ENCODE data around the gene ARHGAP32.

ARHGAP32 gene

DNA sequence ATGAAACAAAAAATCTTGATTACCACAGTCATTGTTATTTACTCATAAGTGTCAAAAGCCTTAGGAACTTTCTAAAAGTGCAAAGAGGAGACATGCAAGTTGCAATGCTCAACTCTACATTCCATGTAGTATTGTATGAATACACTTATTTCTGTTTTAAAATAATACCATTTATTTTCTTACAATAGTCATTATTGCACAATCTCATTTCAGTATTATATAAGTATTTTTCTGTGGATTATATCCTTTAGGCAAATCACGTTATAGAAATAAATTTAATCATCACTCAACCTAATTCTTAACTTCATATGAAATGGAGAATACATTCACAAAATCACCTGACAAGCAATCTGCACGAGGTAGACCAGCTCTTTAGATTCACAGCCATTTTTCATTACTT lies 98.8 kb downstream of the ARHGAP32 start:
- TF ChIP-seq, protein P1, sequence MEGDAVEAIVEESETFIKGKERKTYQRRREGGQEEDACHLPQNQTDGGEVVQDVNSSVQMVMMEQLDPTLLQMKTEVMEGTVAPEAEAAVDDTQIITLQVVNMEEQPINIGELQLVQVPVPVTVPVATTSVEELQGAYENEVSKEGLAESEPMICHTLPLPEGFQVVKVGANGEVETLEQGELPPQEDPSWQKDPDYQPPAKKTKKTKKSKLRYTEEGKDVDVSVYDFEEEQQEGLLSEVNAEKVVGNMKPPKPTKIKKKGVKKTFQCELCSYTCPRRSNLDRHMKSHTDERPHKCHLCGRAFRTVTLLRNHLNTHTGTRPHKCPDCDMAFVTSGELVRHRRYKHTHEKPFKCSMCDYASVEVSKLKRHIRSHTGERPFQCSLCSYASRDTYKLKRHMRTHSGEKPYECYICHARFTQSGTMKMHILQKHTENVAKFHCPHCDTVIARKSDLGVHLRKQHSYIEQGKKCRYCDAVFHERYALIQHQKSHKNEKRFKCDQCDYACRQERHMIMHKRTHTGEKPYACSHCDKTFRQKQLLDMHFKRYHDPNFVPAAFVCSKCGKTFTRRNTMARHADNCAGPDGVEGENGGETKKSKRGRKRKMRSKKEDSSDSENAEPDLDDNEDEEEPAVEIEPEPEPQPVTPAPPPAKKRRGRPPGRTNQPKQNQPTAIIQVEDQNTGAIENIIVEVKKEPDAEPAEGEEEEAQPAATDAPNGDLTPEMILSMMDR (IDR thresholded peaks at IDR 0.05; ENCODE audit: low read depth, low read length), result no peak
- H3K4me3 ChIP-seq (replicated peaks in 1 of 2; ENCODE audit: low read depth in 2 of 2, low read length in 2 of 2), result no peak overlapping the region
- no peak for DNase-seq (ENCODE audit: low read depth in 2 of 2)

DNA sequence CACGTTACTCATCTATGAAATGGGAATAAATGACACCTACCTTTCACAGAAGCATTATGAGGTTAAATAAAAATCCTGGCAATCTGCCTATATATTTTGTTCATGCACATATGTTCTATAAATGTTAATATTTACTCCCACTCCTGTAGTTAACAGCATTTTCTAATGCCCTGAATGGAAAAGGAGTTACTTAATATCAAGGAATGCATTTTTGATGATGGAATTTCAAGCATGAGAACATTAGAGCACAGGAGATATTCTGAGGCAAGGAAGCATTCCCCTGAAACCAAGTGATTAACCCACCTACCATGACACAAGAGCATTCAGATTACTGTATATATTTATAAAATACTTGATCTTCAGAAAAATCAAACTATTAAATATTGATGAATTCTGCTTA lies 102.1 kb downstream of the ARHGAP32 start:
- peak; percentile 45 to 62 for DNase-seq (ENCODE audit: low read depth in 2 of 2)
- no peak overlapping the region for H3K4me3 ChIP-seq (replicated peaks in 1 of 2; ENCODE audit: low read depth in 2 of 2, low read length in 2 of 2)
- TF ChIP-seq, protein P1 (IDR thresholded peaks at IDR 0.05; ENCODE audit: low read depth, low read length), result no peak

DNA sequence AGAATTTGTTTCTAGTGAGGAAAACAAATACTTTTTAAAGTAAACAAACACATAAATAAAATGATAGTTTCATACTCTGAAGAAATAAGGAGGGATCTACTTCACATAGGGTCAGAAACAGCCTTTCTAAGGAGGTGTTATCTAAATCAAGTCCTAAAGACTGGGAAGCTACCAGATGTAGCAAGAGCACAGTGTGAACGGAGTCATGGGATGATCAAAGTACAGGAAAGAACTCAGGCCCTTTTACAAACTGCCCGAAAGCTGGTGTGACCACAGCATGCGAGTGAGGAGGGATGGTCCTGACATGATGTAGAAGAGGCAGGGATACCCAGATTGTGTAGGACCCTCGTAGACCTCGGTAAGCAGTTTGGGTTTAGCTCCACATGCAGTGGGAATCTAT lies 102.8 kb downstream of the ARHGAP32 start:
- no peak for DNase-seq (ENCODE audit: low read depth in 2 of 2)
- TF ChIP-seq, protein P1 (IDR thresholded peaks at IDR 0.05; ENCODE audit: low read depth, low read length), result no peak
- no peak overlapping the region for H3K4me3 ChIP-seq (replicated peaks in 1 of 2; ENCODE audit: low read depth in 2 of 2, low read length in 2 of 2)

DNA sequence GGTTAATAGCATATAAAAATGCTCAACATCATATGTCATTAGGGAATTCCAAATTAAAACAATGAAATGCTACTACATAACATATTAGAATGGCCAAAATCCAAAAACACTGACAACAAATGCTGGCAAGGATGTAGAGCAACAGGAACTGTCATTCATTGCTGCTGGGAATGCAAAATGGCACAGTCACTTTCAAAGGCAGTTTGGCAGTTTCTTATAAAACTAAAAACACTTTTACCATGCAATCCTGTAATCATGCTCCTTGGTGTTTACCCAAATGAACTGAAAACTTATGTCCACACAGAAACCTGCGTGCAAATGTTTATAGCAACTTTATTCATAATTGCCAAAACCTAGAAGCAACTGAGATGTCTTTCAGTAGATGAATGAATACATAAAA lies 105.1 kb downstream of the ARHGAP32 start:
- no peak for DNase-seq (ENCODE audit: low read depth in 2 of 2)
- no peak overlapping the region for H3K4me3 ChIP-seq (replicated peaks in 1 of 2; ENCODE audit: low read depth in 2 of 2, low read length in 2 of 2)
- TF ChIP-seq, protein P1 (IDR thresholded peaks at IDR 0.05; ENCODE audit: low read depth, low read length), result no peak

DNA sequence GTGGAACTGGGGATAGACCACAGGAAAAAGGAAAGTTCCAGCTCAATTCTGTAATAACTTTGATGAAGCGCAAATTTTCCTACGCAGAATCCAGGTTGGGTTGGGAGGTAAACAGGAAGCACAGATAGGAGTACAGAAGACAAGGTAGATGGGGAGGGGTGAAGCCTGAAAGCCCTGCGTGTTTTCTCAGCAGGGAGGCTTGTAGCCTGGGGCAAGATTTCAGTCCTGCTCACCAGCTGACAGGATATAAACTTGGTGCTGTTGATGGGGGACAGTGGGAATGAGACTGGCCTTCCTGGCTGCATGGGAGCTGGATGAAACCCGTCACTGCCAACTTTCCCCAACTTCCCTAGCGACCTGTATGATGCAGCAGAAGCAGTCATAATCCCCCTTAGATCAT lies 114.9 kb downstream of the ARHGAP32 start:
- TF ChIP-seq, protein P1 (IDR thresholded peaks at IDR 0.05; ENCODE audit: low read depth, low read length), result no peak
- H3K4me3 ChIP-seq (replicated peaks in 1 of 2; ENCODE audit: low read depth in 2 of 2, low read length in 2 of 2), result no peak overlapping the region

DNA sequence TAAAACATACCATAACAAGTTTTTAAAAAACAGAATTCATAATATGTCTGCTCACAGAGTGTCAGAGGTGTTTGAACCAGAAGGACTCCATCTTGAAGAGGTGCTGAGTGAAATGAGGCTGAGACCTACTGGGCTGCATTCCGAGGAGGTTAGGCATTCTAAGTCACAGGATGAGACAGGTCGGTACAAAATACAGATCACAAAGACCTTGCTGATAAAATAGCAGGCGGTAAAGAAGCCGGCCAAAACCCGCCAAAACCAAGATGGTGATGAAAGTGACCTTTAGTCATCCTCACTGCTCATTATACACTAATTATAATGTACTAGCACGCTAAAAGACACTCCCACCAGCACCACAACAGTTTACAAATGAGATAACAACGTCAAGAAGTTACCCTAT lies 116.4 kb downstream of the ARHGAP32 start:
- no peak overlapping the region for H3K4me3 ChIP-seq (replicated peaks in 1 of 2; ENCODE audit: low read depth in 2 of 2, low read length in 2 of 2)
- no peak for DNase-seq (ENCODE audit: low read depth in 2 of 2)
- TF ChIP-seq, protein P1 (IDR thresholded peaks at IDR 0.05; ENCODE audit: low read depth, low read length), result no peak

More for the DNA sequence above, 114.9 kb downstream of the ARHGAP32 start:
- DNase-seq (ENCODE audit: low read depth in 2 of 2), result no peak

DNA sequence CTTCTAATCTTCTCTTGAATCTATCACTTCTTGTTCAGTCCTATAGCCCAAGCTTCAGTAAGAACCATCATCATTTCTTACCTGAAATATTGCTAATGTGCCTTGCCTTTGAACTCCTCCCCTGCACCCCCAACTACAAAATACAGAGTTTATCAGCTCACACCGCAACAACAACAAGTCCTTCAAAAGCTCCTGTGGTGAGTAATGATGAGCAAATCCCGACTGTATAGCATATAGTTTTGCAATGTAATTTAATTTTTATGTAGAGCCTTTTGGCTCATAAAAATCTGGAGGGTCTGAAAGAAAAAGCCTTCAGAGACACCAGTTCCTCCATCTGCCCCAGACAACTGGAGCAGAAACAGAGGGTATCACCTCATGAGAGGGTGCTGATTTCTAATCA lies 124.7 kb downstream of the ARHGAP32 start:
- H3K4me3 ChIP-seq (replicated peaks in 1 of 2; ENCODE audit: low read depth in 2 of 2, low read length in 2 of 2), result no peak overlapping the region
- DNase-seq (ENCODE audit: low read depth in 2 of 2), result peak in 1 of 2 donors; percentile 52
- TF ChIP-seq, protein P1 (IDR thresholded peaks at IDR 0.05; ENCODE audit: low read depth, low read length), result no peak
